Activated CD8-positive, alpha-beta memory T cell treated with anti-CD3 and anti-CD28 coated beads for 24 hours (primary cell): Measurements from ENCODE around the gene SH3PXD2A.
A peak's percentile ranks its signal among the peaks of the same experiment; 100 is the strongest.
"Not testable (repeated sequence)": the region's sequence is repeated elsewhere in the genome, so short reads cannot be mapped to it uniquely, and the experiment has no call there.

Experiments used
- DNase-seq: peaks from one replicate; pipeline ENCODE4 v3.0.0-alpha.2; 2020

Gene SH3PXD2A

GRCh38 chr10:103616705-103617601 lies 238.4 kb downstream of the SH3PXD2A start:
- no peak for DNase-seq

GRCh38 chr10:103614306-103615158 lies 240.8 kb downstream of the SH3PXD2A start:
- DNase-seq: no peak

- DNase-seq: no peak
Observed at GRCh38 chr10:103613616-103614015, 241.8 kb downstream of the SH3PXD2A start.

GRCh38 chr10:103612462-103613365 lies 242.7 kb downstream of the SH3PXD2A start:
- no peak for DNase-seq

- DNase-seq: no peak
Observed at GRCh38 chr10:103610921-103611511, 244.4 kb downstream of the SH3PXD2A start.

GRCh38 chr10:103610083-103610472 lies 245.3 kb downstream of the SH3PXD2A start:
- no peak for DNase-seq

- no peak for DNase-seq
Observed at GRCh38 chr10:103609231-103610082, 245.9 kb downstream of the SH3PXD2A start.

- not testable (repeated sequence) for DNase-seq
Observed at GRCh38 chr10:103608056-103608455, 247.3 kb downstream of the SH3PXD2A start.

- not testable (repeated sequence) for DNase-seq
Observed at GRCh38 chr10:103607051-103607450, 248.3 kb downstream of the SH3PXD2A start.

- DNase-seq: not testable (repeated sequence)
Observed at GRCh38 chr10:103606097-103606438, 249.3 kb downstream of the SH3PXD2A start.

- DNase-seq: peak; percentile 69
Observed at GRCh38 chr10:103605359-103606096, 249.8 kb downstream of the SH3PXD2A start.

- DNase-seq: no peak
Observed at GRCh38 chr10:103603382-103603781, 252.0 kb downstream of the SH3PXD2A start.

- no peak for DNase-seq
Observed at GRCh38 chr10:103602852-103603155, 252.6 kb downstream of the SH3PXD2A start.

GRCh38 chr10:103602028-103602851 lies 253.1 kb downstream of the SH3PXD2A start:
- DNase-seq: no peak

GRCh38 chr10:103600956-103601569 lies 254.3 kb downstream of the SH3PXD2A start:
- no peak for DNase-seq

GRCh38 chr10:103600325-103600724 lies 255.1 kb downstream of the SH3PXD2A start:
- DNase-seq: no peak

GRCh38 chr10:103599907-103600306 lies 255.5 kb downstream of the SH3PXD2A start:
- DNase-seq: no peak

- DNase-seq: no peak
Observed at GRCh38 chr10:103599211-103599610, 256.2 kb downstream of the SH3PXD2A start.

- no peak for DNase-seq
Observed at GRCh38 chr10:103598654-103599115, 256.7 kb downstream of the SH3PXD2A start.
